HG03460 (cell line): Measurements from ENCODE around the gene RANBP3.
"Not testable (repeated sequence)": the region's sequence is repeated elsewhere in the genome, so short reads cannot be mapped to it uniquely, and the experiment has no call there.

Experiments used
- ATAC-seq: cut with Tn5 transposase; IDR thresholded peaks from one replicate; pipeline ENCODE4 v1.9.1; 2021; ENCODE audit not compliant: unreplicated experiment

Gene RANBP3

GRCh38 chr19:5967994-5968430, 9.9 kb downstream of the RANBP3 start:
- ATAC-seq: no peak

- no peak for ATAC-seq
Observed at GRCh38 chr19:5967571-5967970, 10.4 kb downstream of the RANBP3 start.

- no peak for ATAC-seq
Observed at GRCh38 chr19:5966941-5967340, 11.0 kb downstream of the RANBP3 start.

- ATAC-seq: no peak
Observed at GRCh38 chr19:5966215-5966614, 11.7 kb downstream of the RANBP3 start.

- no peak for ATAC-seq
Observed at GRCh38 chr19:5964816-5965565, 12.9 kb downstream of the RANBP3 start.

GRCh38 chr19:5963855-5964254, 14.1 kb downstream of the RANBP3 start:
- ATAC-seq: no peak

- ATAC-seq: not testable (repeated sequence)
Observed at GRCh38 chr19:5963259-5963658, 14.7 kb downstream of the RANBP3 start.

- no peak for ATAC-seq
Observed at GRCh38 chr19:5961969-5962945, 15.7 kb downstream of the RANBP3 start.

GRCh38 chr19:5961641-5961968, 16.3 kb downstream of the RANBP3 start:
- not testable (repeated sequence) for ATAC-seq

GRCh38 chr19:5960005-5961001, 17.6 kb downstream of the RANBP3 start:
- no peak for ATAC-seq

- ATAC-seq: no peak
Observed at GRCh38 chr19:5959260-5960004, 18.5 kb downstream of the RANBP3 start.

- ATAC-seq: no peak
Observed at GRCh38 chr19:5958851-5959122, 19.2 kb downstream of the RANBP3 start.

- ATAC-seq: no peak
Observed at GRCh38 chr19:5958074-5958850, 19.7 kb downstream of the RANBP3 start.

- ATAC-seq: no peak
Observed at GRCh38 chr19:5957170-5957569, 20.8 kb downstream of the RANBP3 start.

- ATAC-seq: no peak
Observed at GRCh38 chr19:5956728-5957127, 21.2 kb downstream of the RANBP3 start.

GRCh38 chr19:5956323-5956722, 21.6 kb downstream of the RANBP3 start:
- ATAC-seq: no peak

GRCh38 chr19:5955636-5955935, 22.4 kb downstream of the RANBP3 start:
- ATAC-seq: no peak

GRCh38 chr19:5954293-5954692, 23.6 kb downstream of the RANBP3 start:
- ATAC-seq: no peak

- no peak for ATAC-seq
Observed at GRCh38 chr19:5953680-5954213, 24.2 kb downstream of the RANBP3 start.
